Panc1 (cell line): Measurements from ENCODE around the gene CORO1C. TPM values are rescaled to one million over a fixed set of nuclear protein-coding genes. Genes with fewer than 3 reads are reported as not detected.

Source experiments
- ATAC-seq: fragments of 200-7000 bp; cut with Tn5 transposase; 2 replicates; pipeline ENCODE4 v1.9.1; 2020; ENCODE audit warnings: mild to moderate bottlenecking, moderate library complexity
- BruUV-seq: library from RNA; stranded (reverse); fragments of 400-500 nt; replicated peaks from 2 replicates; lab custom pipeline; 2021; lab: Mats Ljungman, UMichigan
- CTCF ChIA-PET: fragments of 300-600 bp; sonication (Branson Sonifier 250); formaldehyde crosslinking; loops from one replicate; lab custom pipeline; 2022; ENCODE audit warnings: antibody characterized with exemption; lab: Charles Lee
- POLR2A ChIA-PET: fragments of 300-600 bp; sonication (Branson Sonifier 250); formaldehyde crosslinking; loops from one replicate; lab custom pipeline; 2022; ENCODE audit warnings: antibody characterized with exemption; lab: Charles Lee
- DNase-seq: peaks from one replicate; pipeline ENCODE4 v3.0.0-alpha.2; 2010; ENCODE audit warnings: low read depth, low spot score
- H3K27ac ChIP-seq: 2 replicates; pipeline ENCODE4 v1.5.1; 2011; ENCODE audit warnings: mild to moderate bottlenecking, low read length, inconsistent platforms
- H3K27me3 ChIP-seq: fragments of 200-500 bp; sonication (Bioruptor generic); 2 replicates; pipeline ENCODE4 v1.6.0; 2014; ENCODE audit warnings: low read length, inconsistent platforms; ENCODE audit not compliant: control insufficient read depth, insufficient read depth
- H3K36me3 ChIP-seq: fragments of 200-500 bp; sonication (Bioruptor generic); 2 replicates; pipeline ENCODE4 v1.5.1; 2014; ENCODE audit warnings: inconsistent platforms, mild to moderate bottlenecking, low read length, moderate library complexity; ENCODE audit not compliant: control insufficient read depth, insufficient read depth
- H3K4me1 ChIP-seq: 2 replicates; pipeline ENCODE4 v1.5.1; 2011; ENCODE audit warnings: inconsistent platforms, mild to moderate bottlenecking, low read length, moderate library complexity; ENCODE audit not compliant: control insufficient read depth, insufficient read depth
- H3K4me3 ChIP-seq, 2 experiments: 2 replicates each; pipeline ENCODE4 v1.5.1; 2011 to 2012; ENCODE audit warnings: low read depth in 2 of 2, low read length in 2 of 2, mild to moderate bottlenecking in 2 of 2, inconsistent platforms in 1 of 2, moderate library complexity in 1 of 2
- H3K9me3 ChIP-seq: fragments of 200-500 bp; sonication (Bioruptor generic); 2 replicates; pipeline ENCODE4 v1.5.1; 2014; ENCODE audit warnings: low read depth, mild to moderate bottlenecking, inconsistent platforms, low read length, moderate library complexity; ENCODE audit not compliant: control insufficient read depth, insufficient read depth
- POLR2AphosphoS5 ChIP-seq: IDR thresholded peaks from 2 replicates; pipeline ENCODE4 v1.6.1; 2012; ENCODE audit warnings: mild to moderate bottlenecking, low read depth, low read length, moderate library complexity
- SIN3A ChIP-seq: IDR thresholded peaks from 2 replicates; pipeline ENCODE4 v1.6.1; 2012; ENCODE audit warnings: low read depth, mild to moderate bottlenecking, low read length, moderate library complexity, borderline replicate concordance; ENCODE audit not compliant: insufficient read depth
- TCF7L2 ChIP-seq: IDR thresholded peaks from 2 replicates; pipeline ENCODE4 v1.6.1; 2011; ENCODE audit warnings: mild to moderate bottlenecking, low read depth, low read length, inconsistent platforms
- in situ Hi-C: cut with HindIII; loops from 2 replicates; pipeline ENCODE4 v1.10.0; 2016; ENCODE audit warnings: low sequenced_read_pairs, low pct_unique_long_range_greater_than_20kb
- intact Hi-C: fragments of 100-400 bp; cut with micrococcal nuclease; formaldehyde crosslinking; loops from one replicate; pipeline ENCODE4 v1.10.0; 2022; ENCODE audit not compliant: unreplicated experiment
- total RNA-seq: library from RNA; stranded (reverse); gene quantifications from one replicate; pipeline ENCODE4 v1.2.1, GENCODE V29; 2021; ENCODE audit not compliant: unreplicated experiment
- TF ChIP-seq, protein P1 (sequence below): fragments of 450-650 bp; IDR thresholded peaks from 2 replicates; pipeline ENCODE4 v1.5.1; 2017; ENCODE audit warnings: mild to moderate bottlenecking
- TF ChIP-seq, protein P2 (sequence below), 2 experiments: IDR thresholded peaks; 2 replicates each; pipeline ENCODE4 v1.6.1; 2011 to 2012; ENCODE audit warnings: low read depth in 2 of 2, control low read depth in 1 of 2, low read length in 1 of 2, mild to moderate bottlenecking in 1 of 2, moderate library complexity in 1 of 2; ENCODE audit not compliant: insufficient read depth in 1 of 2

CORO1C gene
- total RNA-seq, 1 experiment from 2014 or later = 165 TPM

DNA sequence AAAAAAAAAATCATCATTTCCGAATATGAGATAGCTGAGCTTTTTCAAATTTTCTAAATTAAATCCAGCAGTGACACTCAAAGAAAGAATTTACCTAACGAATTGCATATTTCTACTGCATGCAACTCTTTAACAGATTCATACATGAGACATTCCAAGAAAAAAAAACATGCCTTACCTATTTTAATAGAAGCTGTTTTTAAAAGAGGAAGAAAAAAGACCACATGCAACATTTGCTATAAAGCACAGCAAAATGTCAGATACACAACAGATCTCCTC is 18.5 kb downstream of the CORO1C start:
- no peaks in the 10 kb centered on the region for H3K36me3 ChIP-seq
- intact Hi-C loops = no loop called here
- ChIA-PET POLR2A (interaction anchor here (0.5 to 0.7 kb wide), 3 partner anchors 8 to 63 kb away, joined by 4 to 17 read pairs (median 13); partner anchors contain the start of gene CORO1C), CTCF (no interaction called here)
- DNase-seq (no peak), ATAC-seq (no peak)
- no peaks in the 10 kb centered on the region for H3K27me3 ChIP-seq
- H3K4me3 ChIP-seq = no peak overlapping the region
- no peak overlapping the region for H3K27ac ChIP-seq
- TF ChIP-seq, protein P1, sequence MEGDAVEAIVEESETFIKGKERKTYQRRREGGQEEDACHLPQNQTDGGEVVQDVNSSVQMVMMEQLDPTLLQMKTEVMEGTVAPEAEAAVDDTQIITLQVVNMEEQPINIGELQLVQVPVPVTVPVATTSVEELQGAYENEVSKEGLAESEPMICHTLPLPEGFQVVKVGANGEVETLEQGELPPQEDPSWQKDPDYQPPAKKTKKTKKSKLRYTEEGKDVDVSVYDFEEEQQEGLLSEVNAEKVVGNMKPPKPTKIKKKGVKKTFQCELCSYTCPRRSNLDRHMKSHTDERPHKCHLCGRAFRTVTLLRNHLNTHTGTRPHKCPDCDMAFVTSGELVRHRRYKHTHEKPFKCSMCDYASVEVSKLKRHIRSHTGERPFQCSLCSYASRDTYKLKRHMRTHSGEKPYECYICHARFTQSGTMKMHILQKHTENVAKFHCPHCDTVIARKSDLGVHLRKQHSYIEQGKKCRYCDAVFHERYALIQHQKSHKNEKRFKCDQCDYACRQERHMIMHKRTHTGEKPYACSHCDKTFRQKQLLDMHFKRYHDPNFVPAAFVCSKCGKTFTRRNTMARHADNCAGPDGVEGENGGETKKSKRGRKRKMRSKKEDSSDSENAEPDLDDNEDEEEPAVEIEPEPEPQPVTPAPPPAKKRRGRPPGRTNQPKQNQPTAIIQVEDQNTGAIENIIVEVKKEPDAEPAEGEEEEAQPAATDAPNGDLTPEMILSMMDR = no peak
- TF ChIP-seq SIN3A (no peak), POLR2AphosphoS5 (no peak), TCF7L2 (no peak)
- TF ChIP-seq, protein P2, sequence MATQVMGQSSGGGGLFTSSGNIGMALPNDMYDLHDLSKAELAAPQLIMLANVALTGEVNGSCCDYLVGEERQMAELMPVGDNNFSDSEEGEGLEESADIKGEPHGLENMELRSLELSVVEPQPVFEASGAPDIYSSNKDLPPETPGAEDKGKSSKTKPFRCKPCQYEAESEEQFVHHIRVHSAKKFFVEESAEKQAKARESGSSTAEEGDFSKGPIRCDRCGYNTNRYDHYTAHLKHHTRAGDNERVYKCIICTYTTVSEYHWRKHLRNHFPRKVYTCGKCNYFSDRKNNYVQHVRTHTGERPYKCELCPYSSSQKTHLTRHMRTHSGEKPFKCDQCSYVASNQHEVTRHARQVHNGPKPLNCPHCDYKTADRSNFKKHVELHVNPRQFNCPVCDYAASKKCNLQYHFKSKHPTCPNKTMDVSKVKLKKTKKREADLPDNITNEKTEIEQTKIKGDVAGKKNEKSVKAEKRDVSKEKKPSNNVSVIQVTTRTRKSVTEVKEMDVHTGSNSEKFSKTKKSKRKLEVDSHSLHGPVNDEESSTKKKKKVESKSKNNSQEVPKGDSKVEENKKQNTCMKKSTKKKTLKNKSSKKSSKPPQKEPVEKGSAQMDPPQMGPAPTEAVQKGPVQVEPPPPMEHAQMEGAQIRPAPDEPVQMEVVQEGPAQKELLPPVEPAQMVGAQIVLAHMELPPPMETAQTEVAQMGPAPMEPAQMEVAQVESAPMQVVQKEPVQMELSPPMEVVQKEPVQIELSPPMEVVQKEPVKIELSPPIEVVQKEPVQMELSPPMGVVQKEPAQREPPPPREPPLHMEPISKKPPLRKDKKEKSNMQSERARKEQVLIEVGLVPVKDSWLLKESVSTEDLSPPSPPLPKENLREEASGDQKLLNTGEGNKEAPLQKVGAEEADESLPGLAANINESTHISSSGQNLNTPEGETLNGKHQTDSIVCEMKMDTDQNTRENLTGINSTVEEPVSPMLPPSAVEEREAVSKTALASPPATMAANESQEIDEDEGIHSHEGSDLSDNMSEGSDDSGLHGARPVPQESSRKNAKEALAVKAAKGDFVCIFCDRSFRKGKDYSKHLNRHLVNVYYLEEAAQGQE (IDR thresholded peaks at IDR 0.05; ENCODE audit: insufficient read depth in 1 of 2, low read depth in 2 of 2, low read length in 1 of 2) = no peak
- in situ Hi-C loops = no loop called here
- H3K9me3 ChIP-seq = no peaks in the 10 kb centered on the region
- BruUV-seq = no TSS peak
- 0 out of 2 replicates have a peak, but pooled peaks cover 11% of the 10 kb centered on the region for H3K4me1 ChIP-seq

DNA sequence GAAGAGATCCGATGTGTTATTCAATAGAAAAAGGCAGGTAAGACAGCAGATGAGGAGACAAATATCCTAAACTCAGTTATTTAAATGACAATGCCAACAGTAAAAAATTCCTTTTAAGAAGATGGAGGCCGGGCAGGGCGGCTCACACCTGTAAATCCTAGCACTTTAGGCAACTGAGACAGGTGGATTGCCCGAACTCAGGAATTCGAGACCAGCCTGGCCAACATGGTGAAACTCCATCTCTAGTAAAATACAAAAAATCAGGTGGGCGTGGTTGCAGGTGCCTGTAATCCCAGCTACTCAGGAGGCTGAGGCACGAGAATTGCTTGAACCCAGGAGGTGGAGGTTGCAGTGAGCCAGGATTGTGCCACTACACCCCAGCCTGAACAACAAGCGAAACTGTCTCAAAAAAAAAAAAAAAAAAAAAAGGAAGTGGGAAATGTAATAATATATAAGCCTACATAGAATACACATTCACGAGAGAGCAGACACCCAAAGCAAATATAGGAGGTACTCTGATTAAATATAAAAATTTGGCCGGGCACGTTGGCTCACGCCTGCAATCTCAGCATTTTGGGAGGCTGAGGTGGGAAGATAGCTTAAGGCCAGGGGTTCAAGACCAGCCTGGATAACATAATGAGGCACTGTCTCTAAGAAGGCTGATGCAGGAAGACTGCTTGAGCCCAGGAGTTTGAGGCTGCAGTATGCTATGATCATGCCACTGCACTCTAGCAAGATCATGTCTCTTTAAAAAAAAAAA is 19.0 kb downstream of the CORO1C start:
- Histone ChIP-seq H3K4me1 (0 out of 2 replicates have a peak, but pooled peaks cover 11% of the 10 kb centered on the region), H3K9me3 (no peaks in the 10 kb centered on the region), H3K27ac (no peak overlapping the region), H3K4me3 (no peak overlapping the region), H3K36me3 (no peaks in the 10 kb centered on the region), H3K27me3 (no peaks in the 10 kb centered on the region)
- no peak for TF ChIP-seq TCF7L2
- TF ChIP-seq, protein P1 = no peak
- TF ChIP-seq, protein P2 (IDR thresholded peaks at IDR 0.05; ENCODE audit: insufficient read depth in 1 of 2, low read depth in 2 of 2, low read length in 1 of 2) = no peak
- no peak for TF ChIP-seq SIN3A
- TF ChIP-seq POLR2AphosphoS5 = no peak
- no peak for DNase-seq
- intact Hi-C loops (no loop called here), in situ Hi-C loops (no loop called here)
- CTCF ChIA-PET = interaction anchor here (0.6 kb wide), 1 partner anchor 31 kb away, joined by 4 read pairs; no protein-coding TSS in a partner anchor
- POLR2A ChIA-PET = interaction anchor here (0.7 kb wide), 2 partner anchors 19 to 40 kb away, joined by 13 to 16 read pairs; partner anchors contain the start of gene CORO1C
- ATAC-seq = no peak
- BruUV-seq = no TSS peak
